Measurements from ENCODE around the gene CASP1. TPM values are rescaled to one million over a fixed set of nuclear protein-coding genes. Genes with fewer than 3 reads are reported as not detected.

Gene CASP1
- total and polyA plus RNA-seq, 10 of the 15 experiments (the other 5 are each of a cell fraction or from before 2014, with no cell fraction given), result 9.0 to 39.7 (median 17.6) TPM

DNA sequence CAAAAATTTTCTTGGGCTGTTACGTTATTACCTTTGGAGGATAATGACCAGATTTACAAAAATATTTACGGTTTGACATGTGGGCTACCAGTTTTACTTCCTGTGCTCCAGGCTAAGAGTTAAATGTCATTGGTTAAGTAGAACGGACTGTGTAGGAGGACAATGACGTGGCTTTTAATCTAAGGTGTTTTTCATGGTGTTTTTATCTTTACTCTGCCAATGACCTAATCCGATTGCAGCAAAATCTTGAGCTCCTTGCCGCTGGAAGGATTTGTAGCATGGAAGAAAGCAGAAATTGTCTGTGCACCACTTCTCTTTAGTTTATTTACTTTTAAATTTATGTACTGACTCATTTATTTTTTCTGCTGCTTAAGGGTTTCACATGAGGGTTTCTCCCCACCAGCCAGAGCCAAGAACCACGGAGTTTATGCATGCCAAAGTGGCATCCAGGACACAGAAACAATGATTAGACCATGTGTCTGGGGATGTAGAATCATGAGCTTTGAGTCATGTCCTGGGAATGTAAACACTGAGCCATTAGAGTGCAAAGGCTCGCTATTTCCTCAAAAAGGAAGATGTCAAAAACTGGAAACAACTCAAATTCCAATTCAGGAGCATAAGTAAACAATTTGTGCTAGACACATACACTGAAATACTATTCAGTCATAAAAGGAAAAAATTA is 12.1 kb upstream of the CASP1 start:
- in situ Hi-C loops (cut with MboI) (no loop called here), intact Hi-C loops (cut with micrococcal nuclease; ENCODE audit: unreplicated experiment) (no loop called here)
- no peaks in the 10 kb centered on the region for H4K20me1 ChIP-seq (ENCODE audit: control insufficient read depth, insufficient read depth)
- no peaks in the 10 kb centered on the region for H3K4me1 ChIP-seq (ENCODE audit: control insufficient read depth, insufficient read depth, low read length)
- no peak overlapping the region for H3K4me2 ChIP-seq (ENCODE audit: control insufficient read depth, insufficient read depth)
- RAD21 ChIA-PET (ENCODE audit: unreplicated experiment), result interaction anchor here (1.7 kb wide), 1 partner anchor 12 kb away, joined by 5 read pairs; the partner anchor contains the start of gene CASP1
- no peaks in the 10 kb centered on the region for H3K36me3 ChIP-seq (ENCODE audit: control insufficient read depth in 2 of 2, insufficient read depth in 2 of 2, low read length in 1 of 2)
- 64% methylated on average over 8 of the region's 8 CpGs for WGBS (ENCODE audit: insufficient coverage, insufficient replicate concordance, low lambda C conversion rate, missing lambda C conversion rate)
- no peaks in the 10 kb centered on the region for H3K9me3 ChIP-seq (replicated peaks; ENCODE audit: control insufficient read depth, insufficient read depth, low read length)
- no TSS peak for BruUV-seq (replicated peaks)
- FAIRE-seq (no peak), DNase-seq (ENCODE audit: low read depth, low spot score) (no peak), ATAC-seq (no peak)
- no peak overlapping the region for H2AFZ ChIP-seq (ENCODE audit: control insufficient read depth, low read depth, low read length)
- no peaks in the 10 kb centered on the region for H3K27me3 ChIP-seq (replicated peaks in 1 of 2; ENCODE audit: control insufficient read depth in 2 of 2, insufficient read depth in 2 of 2, low read length in 1 of 2)
- TF ChIP-seq LARP7 (IDR thresholded peaks at IDR 0.05) (no peak), SMC3 (IDR thresholded peaks at IDR 0.05; ENCODE audit: borderline replicate concordance, low read length) (no peak), NRF1 (conservative IDR thresholded peaks at IDR 0.05; ENCODE audit: low read depth, low read length) (no peak), MTA2 (IDR thresholded peaks at IDR 0.05; ENCODE audit: low read depth) (no peak), ZNF622 (IDR thresholded peaks at IDR 0.05) (no peak), RBBP5 (conservative IDR thresholded peaks at IDR 0.05) (no peak)
- TF ChIP-seq, protein P1, sequence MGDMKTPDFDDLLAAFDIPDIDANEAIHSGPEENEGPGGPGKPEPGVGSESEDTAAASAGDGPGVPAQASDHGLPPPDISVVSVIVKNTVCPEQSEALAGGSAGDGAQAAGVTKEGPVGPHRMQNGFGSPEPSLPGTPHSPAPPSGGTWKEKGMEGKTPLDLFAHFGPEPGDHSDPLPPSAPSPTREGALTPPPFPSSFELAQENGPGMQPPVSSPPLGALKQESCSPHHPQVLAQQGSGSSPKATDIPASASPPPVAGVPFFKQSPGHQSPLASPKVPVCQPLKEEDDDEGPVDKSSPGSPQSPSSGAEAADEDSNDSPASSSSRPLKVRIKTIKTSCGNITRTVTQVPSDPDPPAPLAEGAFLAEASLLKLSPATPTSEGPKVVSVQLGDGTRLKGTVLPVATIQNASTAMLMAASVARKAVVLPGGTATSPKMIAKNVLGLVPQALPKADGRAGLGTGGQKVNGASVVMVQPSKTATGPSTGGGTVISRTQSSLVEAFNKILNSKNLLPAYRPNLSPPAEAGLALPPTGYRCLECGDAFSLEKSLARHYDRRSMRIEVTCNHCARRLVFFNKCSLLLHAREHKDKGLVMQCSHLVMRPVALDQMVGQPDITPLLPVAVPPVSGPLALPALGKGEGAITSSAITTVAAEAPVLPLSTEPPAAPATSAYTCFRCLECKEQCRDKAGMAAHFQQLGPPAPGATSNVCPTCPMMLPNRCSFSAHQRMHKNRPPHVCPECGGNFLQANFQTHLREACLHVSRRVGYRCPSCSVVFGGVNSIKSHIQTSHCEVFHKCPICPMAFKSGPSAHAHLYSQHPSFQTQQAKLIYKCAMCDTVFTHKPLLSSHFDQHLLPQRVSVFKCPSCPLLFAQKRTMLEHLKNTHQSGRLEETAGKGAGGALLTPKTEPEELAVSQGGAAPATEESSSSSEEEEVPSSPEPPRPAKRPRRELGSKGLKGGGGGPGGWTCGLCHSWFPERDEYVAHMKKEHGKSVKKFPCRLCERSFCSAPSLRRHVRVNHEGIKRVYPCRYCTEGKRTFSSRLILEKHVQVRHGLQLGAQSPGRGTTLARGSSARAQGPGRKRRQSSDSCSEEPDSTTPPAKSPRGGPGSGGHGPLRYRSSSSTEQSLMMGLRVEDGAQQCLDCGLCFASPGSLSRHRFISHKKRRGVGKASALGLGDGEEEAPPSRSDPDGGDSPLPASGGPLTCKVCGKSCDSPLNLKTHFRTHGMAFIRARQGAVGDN (IDR thresholded peaks at IDR 0.05), result no peak
- TF ChIP-seq, protein P2, sequence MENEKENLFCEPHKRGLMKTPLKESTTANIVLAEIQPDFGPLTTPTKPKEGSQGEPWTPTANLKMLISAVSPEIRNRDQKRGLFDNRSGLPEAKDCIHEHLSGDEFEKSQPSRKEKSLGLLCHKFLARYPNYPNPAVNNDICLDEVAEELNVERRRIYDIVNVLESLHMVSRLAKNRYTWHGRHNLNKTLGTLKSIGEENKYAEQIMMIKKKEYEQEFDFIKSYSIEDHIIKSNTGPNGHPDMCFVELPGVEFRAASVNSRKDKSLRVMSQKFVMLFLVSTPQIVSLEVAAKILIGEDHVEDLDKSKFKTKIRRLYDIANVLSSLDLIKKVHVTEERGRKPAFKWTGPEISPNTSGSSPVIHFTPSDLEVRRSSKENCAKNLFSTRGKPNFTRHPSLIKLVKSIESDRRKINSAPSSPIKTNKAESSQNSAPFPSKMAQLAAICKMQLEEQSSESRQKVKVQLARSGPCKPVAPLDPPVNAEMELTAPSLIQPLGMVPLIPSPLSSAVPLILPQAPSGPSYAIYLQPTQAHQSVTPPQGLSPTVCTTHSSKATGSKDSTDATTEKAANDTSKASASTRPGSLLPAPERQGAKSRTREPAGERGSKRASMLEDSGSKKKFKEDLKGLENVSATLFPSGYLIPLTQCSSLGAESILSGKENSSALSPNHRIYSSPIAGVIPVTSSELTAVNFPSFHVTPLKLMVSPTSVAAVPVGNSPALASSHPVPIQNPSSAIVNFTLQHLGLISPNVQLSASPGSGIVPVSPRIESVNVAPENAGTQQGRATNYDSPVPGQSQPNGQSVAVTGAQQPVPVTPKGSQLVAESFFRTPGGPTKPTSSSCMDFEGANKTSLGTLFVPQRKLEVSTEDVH (IDR thresholded peaks at IDR 0.05; ENCODE audit: low read depth, partially characterized antibody), result no peak
- H3K79me2 ChIP-seq (ENCODE audit: control insufficient read depth, insufficient read depth, low read length), result no peaks in the 10 kb centered on the region
- no peak overlapping the region for H3K27ac ChIP-seq (ENCODE audit: control insufficient read depth, insufficient read depth)
- no peak overlapping the region for H3K4me3 ChIP-seq
- SMC1A ChIA-PET (ENCODE audit: uncharacterized antibody, unreplicated experiment), result no interaction called here
- H3K9ac ChIP-seq (ENCODE audit: control insufficient read depth, insufficient read depth, low read length), result no peak overlapping the region
- CTCF ChIA-PET, result no interaction called here
- POLR2A ChIA-PET, result no interaction called here
